ENCODE data around the gene SPG11. TPM values are rescaled to one million over a fixed set of nuclear protein-coding genes. Genes with fewer than 3 reads are reported as not detected.
A peak's percentile ranks its signal among the peaks of the same experiment; 100 is the strongest.
"Not testable (repeated sequence)": the region's sequence is repeated elsewhere in the genome, so short reads cannot be mapped to it uniquely, and the experiment has no call there.

Gene SPG11
- total RNA-seq, 2 donors from 2014 or later, result 55.7 to 98.4 TPM

- no peak overlapping the region for H3K4me3 Mint-ChIP-seq
- H3K27me3 Mint-ChIP-seq, result no peaks in the 10 kb centered on the region
- H3K27ac Mint-ChIP-seq, result no peak overlapping the region
- ATAC-seq (replicated peaks), result no peak
- no peaks in the 10 kb centered on the region for H3K4me1 Mint-ChIP-seq
- peaks cover 71% of the 10 kb centered on the region for H3K36me3 Mint-ChIP-seq (ENCODE audit: low read depth)
- no peaks in the 10 kb centered on the region for H3K9me3 Mint-ChIP-seq
Measured at GRCh38 chr15:44573386-44573785, 90.1 kb downstream of the SPG11 start.

DNA sequence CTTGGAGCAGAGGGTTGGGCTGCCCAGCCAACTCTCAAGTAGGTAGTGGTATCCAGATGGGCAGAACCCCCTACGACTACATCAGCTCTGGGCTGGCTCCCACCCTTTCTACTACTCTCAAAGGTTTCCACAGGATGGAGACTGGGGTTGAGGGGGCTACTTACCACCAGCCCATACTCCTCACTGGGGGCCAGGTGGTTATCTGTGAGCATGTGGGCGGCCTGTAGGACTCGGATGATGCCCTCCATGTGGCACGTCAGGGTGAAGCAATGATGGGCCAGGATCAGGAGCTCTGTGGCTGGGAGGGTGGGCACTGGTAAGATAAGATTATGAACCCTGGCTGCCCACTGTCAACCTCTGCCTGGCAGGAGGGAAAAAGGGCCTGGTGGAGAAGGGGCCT is 93.1 kb downstream of the SPG11 start:
- H3K27ac Mint-ChIP-seq, result no peak overlapping the region
- H3K36me3 Mint-ChIP-seq (ENCODE audit: low read depth), result peaks cover 97% of the 10 kb centered on the region
- no peaks in the 10 kb centered on the region for H3K4me1 Mint-ChIP-seq
- no peak overlapping the region for H3K4me3 Mint-ChIP-seq
- no peaks in the 10 kb centered on the region for H3K27me3 Mint-ChIP-seq
- ATAC-seq (replicated peaks), result no peak
- H3K9me3 Mint-ChIP-seq, result no peaks in the 10 kb centered on the region

- Mint-ChIP-seq H3K27me3 (no peaks in the 10 kb centered on the region), H3K4me3 (no peak overlapping the region), H3K36me3 (ENCODE audit: low read depth) (peaks cover 97% of the 10 kb centered on the region), H3K4me1 (no peaks in the 10 kb centered on the region), H3K9me3 (no peaks in the 10 kb centered on the region), H3K27ac (peak overlapping the region; percentile 36)
- no peak for ATAC-seq (replicated peaks)
Measured at GRCh38 chr15:44569316-44569715, 94.1 kb downstream of the SPG11 start.

DNA sequence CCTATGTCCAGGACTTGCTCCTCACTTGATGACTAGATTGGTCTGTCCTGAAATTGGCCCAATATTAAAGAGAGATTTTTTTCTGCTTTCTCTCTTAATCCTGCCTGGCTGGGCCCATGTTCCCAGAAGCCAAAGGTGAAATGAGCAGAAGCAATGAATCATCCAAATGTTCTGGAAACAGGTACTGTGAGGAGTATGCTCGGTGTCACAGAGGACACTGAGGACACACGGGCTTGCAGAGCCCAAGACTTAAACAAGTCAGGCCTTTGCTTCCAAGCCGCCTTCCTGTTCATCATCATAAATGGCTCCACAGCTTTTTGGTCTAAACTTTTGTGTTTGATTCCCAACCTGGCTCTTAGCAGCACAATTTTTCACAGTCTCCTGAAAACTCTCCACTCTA is 95.1 kb downstream of the SPG11 start:
- H3K27me3 Mint-ChIP-seq, result no peaks in the 10 kb centered on the region
- no peaks in the 10 kb centered on the region for H3K4me1 Mint-ChIP-seq
- peaks cover 97% of the 10 kb centered on the region for H3K36me3 Mint-ChIP-seq (ENCODE audit: low read depth)
- ATAC-seq (replicated peaks), result no peak
- H3K4me3 Mint-ChIP-seq, result no peak overlapping the region
- no peaks in the 10 kb centered on the region for H3K9me3 Mint-ChIP-seq
- peak overlapping the region; percentile 30 for H3K27ac Mint-ChIP-seq

DNA sequence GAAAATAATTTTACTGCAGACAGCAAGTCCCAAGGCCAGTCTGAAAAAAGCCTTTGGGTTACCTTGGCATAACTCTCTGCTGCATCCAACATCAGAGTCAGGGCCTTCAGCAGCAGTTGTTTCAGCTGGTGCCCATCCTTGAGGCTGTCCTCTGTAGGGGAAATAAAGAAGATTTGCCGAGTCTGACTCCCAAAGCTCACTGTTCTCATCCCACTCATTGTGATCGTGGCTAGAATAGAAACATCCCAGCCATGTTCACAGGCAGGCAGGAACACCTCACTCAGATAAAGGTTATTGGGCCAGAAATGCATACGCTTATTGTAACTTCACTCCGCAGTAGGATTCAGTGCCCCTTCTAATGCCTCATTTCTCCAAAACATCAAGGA is 97.3 kb downstream of the SPG11 start:
- Mint-ChIP-seq H3K27me3 (no peaks in the 10 kb centered on the region), H3K4me1 (peaks cover under 1% of the 10 kb centered on the region), H3K9me3 (no peaks in the 10 kb centered on the region), H3K4me3 (no peak overlapping the region), H3K36me3 (ENCODE audit: low read depth) (peaks cover 100% of the 10 kb centered on the region), H3K27ac (no peak overlapping the region)
- ATAC-seq (replicated peaks), result no peak

GRCh38 chr15:44565387-44566154 is 97.9 kb downstream of the SPG11 start:
- Mint-ChIP-seq H3K36me3 (ENCODE audit: low read depth) (peaks cover 100% of the 10 kb centered on the region), H3K27me3 (no peaks in the 10 kb centered on the region), H3K4me3 (no peak overlapping the region), H3K27ac (no peak overlapping the region), H3K9me3 (no peaks in the 10 kb centered on the region), H3K4me1 (peaks cover 5% of the 10 kb centered on the region)
- no peak for ATAC-seq (replicated peaks)

DNA sequence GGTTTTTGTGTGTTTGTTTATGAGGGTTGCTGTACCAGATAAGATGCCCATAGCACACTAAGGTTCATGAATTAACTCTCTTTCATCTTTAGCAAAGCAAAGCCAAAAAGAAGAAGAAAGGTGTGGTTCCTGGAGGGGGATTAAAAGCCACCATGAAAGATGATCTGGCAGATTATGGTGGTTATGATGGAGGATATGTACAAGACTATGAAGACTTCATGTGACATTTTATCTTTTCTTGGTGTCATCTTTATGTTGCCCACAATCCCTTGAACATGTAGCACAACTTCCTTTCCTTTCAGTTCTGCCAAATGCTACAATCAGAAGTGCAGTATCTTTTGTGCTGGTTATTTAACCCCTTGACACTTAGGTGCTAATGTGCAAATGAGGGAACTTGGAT is 102.5 kb downstream of the SPG11 start:
- Mint-ChIP-seq H3K4me1 (peaks cover 11% of the 10 kb centered on the region), H3K36me3 (ENCODE audit: low read depth) (peaks cover 98% of the 10 kb centered on the region), H3K27ac (peak overlapping the region; percentile 38)
- not testable (repeated sequence) for H3K4me3 Mint-ChIP-seq; H3K9me3 Mint-ChIP-seq; H3K27me3 Mint-ChIP-seq; ATAC-seq (replicated peaks)

DNA sequence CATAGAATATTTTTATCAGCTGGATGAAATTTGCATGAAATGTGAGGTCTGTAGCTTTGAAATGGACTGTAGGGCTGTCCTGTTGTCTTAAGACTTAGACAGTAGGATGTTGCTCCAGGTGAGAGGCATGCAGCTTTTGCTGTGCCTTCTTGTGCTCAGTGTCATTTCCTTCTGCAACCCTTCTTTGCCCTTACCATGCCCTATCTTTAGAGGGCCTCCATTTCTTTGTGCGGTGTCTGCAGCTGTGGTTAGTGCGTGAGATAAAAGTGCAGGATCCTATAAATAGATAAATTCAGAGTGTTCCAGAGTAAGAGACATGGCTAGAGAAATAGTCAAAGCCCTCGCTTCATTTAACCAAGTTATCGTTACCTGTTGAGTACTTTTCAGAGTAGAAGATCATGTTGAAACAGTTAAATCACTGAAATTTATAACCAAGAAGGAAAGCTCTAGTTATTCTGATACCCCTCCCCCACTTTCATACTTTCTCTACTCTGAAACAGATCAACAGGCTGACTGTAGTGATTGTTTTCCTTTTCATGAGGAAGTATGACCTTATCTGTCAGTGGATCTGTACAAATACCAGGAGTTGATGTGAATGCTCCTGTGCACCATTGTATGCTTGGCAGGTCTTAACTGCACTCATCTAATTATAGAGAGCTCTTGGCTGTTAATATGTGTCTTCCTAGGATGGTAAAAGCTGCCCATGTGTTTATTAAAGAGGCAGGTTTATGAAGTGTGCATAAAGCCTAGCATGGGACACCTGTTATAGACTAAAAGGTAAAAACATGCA is 108.3 kb downstream of the SPG11 start:
- no peaks in the 10 kb centered on the region for H3K9me3 Mint-ChIP-seq
- no peak overlapping the region for H3K4me3 Mint-ChIP-seq
- H3K36me3 Mint-ChIP-seq (ENCODE audit: low read depth), result peaks cover 96% of the 10 kb centered on the region
- peaks cover 20% of the 10 kb centered on the region for H3K4me1 Mint-ChIP-seq
- no peak for ATAC-seq (replicated peaks)
- H3K27ac Mint-ChIP-seq, result peak overlapping the region; percentile 36
- H3K27me3 Mint-ChIP-seq, result no peaks in the 10 kb centered on the region

DNA sequence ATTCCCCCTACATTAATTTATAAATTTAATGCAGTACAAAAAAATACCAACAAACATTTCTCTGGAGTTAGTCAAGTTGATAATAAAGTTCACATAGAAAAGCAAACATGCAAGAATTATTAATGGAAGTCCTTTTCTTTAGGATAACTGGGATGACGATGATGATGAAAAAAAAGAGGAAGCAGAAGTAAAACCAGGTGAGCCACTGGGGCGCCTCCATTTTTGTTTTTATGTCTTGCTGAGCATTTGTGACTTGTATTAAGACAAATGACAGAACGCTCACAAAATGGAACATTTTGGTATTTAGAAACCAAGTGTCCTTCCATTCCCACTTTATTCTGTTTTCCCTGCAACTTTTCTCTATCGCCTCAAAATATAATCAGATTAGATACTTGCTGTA is 112.7 kb downstream of the SPG11 start:
- no peak for ATAC-seq (replicated peaks)
- H3K36me3 Mint-ChIP-seq (ENCODE audit: low read depth), result peaks cover 93% of the 10 kb centered on the region
- H3K4me1 Mint-ChIP-seq, result peaks cover 23% of the 10 kb centered on the region
- H3K27me3 Mint-ChIP-seq, result no peaks in the 10 kb centered on the region
- H3K4me3 Mint-ChIP-seq, result no peak overlapping the region
- H3K27ac Mint-ChIP-seq, result no peak overlapping the region
- H3K9me3 Mint-ChIP-seq, result no peaks in the 10 kb centered on the region

DNA sequence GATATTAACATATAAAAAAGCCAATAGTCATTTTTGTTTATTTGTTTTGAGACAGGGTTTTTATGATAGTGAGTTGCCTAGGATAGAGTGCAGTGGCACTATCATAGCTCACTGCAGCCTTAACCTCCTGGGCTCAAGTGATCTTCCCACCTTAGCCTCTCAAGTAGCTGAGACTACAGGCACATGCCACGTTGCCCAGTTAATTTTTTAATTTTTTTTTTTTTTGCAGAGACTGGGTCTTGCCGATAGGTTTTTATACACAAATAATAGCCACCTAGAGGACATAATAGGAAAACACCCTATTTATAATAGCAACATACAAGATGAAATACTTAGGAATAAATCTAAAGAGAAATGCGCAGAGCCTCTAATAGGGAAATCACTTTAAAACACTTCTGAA is 113.2 kb downstream of the SPG11 start:
- no peak for ATAC-seq (replicated peaks)
- Mint-ChIP-seq H3K27me3 (no peaks in the 10 kb centered on the region), H3K9me3 (no peaks in the 10 kb centered on the region), H3K36me3 (ENCODE audit: low read depth) (peaks cover 90% of the 10 kb centered on the region), H3K4me1 (peaks cover 21% of the 10 kb centered on the region), H3K4me3 (no peak overlapping the region), H3K27ac (no peak overlapping the region)

DNA sequence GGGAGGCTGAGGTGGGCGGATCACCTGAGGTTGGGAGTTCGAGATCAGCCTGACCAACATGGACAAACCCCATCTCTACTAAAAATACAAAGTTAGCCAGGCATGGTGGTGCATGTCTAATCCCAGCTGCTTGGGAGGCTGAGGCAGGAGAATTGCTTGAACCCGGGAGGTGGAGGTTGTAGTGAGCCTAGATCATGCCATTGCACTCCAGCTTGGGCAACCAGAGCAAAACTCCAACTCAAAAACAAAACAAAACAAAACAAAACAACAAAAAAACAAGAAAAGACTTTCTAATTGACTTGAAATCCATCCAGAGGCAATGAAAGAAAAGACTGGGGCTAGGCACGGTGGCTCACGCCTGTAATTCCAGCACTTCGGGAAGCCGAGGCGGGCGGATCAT is 114.3 kb downstream of the SPG11 start:
- H3K27me3 Mint-ChIP-seq, result not testable (repeated sequence)
- H3K4me1 Mint-ChIP-seq, result peaks cover 11% of the 10 kb centered on the region
- H3K36me3 Mint-ChIP-seq (ENCODE audit: low read depth), result peaks cover 83% of the 10 kb centered on the region

GRCh38 chr15:44545913-44546802 is 117.3 kb downstream of the SPG11 start:
- no peaks in the 10 kb centered on the region for H3K27me3 Mint-ChIP-seq
- peaks cover 37% of the 10 kb centered on the region for H3K4me1 Mint-ChIP-seq
- H3K4me3 Mint-ChIP-seq, result peak overlapping the region; percentile 73
- H3K36me3 Mint-ChIP-seq (ENCODE audit: low read depth), result peaks cover 85% of the 10 kb centered on the region
- ATAC-seq (replicated peaks), result peak; percentile 97
- H3K9me3 Mint-ChIP-seq, result no peaks in the 10 kb centered on the region
- peak overlapping the region; percentile 88 for H3K27ac Mint-ChIP-seq

More for the DNA sequence above, 114.3 kb downstream of the SPG11 start:
- not testable (repeated sequence) for H3K27ac Mint-ChIP-seq; H3K4me3 Mint-ChIP-seq; H3K9me3 Mint-ChIP-seq; ATAC-seq (replicated peaks)

GRCh38 chr15:44544745-44545144 is 118.7 kb downstream of the SPG11 start:
- not testable (repeated sequence) for H3K4me3 Mint-ChIP-seq; ATAC-seq (replicated peaks); H3K27ac Mint-ChIP-seq; H3K27me3 Mint-ChIP-seq; H3K9me3 Mint-ChIP-seq
- Mint-ChIP-seq H3K4me1 (peaks cover 46% of the 10 kb centered on the region), H3K36me3 (ENCODE audit: low read depth) (peaks cover 85% of the 10 kb centered on the region)

DNA sequence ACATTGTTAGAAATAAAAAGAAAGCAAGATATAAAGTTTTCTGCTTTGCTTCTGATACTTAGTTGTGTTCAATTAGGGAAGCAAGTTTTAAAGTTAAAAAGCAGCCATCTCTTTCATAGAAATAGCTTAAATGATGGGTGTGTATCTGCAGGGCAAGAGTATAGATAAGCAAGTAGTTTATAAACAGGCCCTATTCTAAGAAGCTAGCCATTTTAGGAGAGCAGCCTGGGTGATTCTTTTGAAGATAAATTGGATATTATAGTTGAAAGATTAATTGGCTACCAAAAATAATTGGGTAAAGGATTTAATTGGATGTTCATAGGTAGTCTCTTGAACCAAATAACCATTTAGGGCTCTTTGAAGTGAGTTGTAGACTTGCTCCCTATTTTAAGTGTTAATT is 120.9 kb downstream of the SPG11 start:
- ATAC-seq (replicated peaks), result no peak
- H3K27me3 Mint-ChIP-seq, result no peaks in the 10 kb centered on the region
- H3K4me1 Mint-ChIP-seq, result peaks cover 56% of the 10 kb centered on the region
- H3K9me3 Mint-ChIP-seq, result no peaks in the 10 kb centered on the region
- H3K4me3 Mint-ChIP-seq, result peak overlapping the region; percentile 48
- peaks cover 85% of the 10 kb centered on the region for H3K36me3 Mint-ChIP-seq (ENCODE audit: low read depth)
- H3K27ac Mint-ChIP-seq, result peak overlapping the region; percentile 6
